NOMO-1 treated with DMSO at 0.1 percent for 48 hours (cell line): Measurements from ENCODE around the gene GTF2F1.
"Not testable (repeated sequence)": the region's sequence is repeated elsewhere in the genome, so short reads cannot be mapped to it uniquely, and the experiment has no call there.

ENCODE experiments used
- DNase-seq: peaks from one replicate; lab custom pipeline; 2025; ENCODE audit not compliant: unreplicated experiment; lab: John Stamatoyannopoulos, UW

The GTF2F1 gene

GRCh38 chr19:6392221-6393073 lies 517 bp downstream of the GTF2F1 start:
- no peak for DNase-seq

DNA sequence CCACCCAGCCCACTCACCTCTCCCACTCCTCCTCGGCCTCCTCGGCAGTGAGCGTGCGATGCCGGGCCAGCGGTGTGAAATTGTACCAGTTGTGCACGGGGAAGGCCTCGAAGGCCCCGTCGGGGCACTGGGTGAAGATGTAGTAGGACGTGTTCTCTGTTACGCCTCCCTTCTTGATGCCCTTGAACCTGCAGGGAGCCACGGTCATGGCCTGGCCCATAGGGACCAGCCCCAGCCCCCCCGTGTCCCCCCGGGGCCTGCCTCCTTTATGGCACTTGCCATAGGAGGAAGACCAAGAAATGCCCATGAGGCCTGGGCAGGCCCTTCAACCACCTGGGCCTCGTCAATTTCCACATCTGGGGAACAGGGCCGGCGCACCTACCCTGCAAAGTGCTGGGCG lies 5.6 kb downstream of the GTF2F1 start:
- DNase-seq = no peak

GRCh38 chr19:6384381-6384780 lies 8.6 kb downstream of the GTF2F1 start:
- no peak for DNase-seq

GRCh38 chr19:6383188-6383587 lies 9.8 kb downstream of the GTF2F1 start:
- no peak for DNase-seq

DNA sequence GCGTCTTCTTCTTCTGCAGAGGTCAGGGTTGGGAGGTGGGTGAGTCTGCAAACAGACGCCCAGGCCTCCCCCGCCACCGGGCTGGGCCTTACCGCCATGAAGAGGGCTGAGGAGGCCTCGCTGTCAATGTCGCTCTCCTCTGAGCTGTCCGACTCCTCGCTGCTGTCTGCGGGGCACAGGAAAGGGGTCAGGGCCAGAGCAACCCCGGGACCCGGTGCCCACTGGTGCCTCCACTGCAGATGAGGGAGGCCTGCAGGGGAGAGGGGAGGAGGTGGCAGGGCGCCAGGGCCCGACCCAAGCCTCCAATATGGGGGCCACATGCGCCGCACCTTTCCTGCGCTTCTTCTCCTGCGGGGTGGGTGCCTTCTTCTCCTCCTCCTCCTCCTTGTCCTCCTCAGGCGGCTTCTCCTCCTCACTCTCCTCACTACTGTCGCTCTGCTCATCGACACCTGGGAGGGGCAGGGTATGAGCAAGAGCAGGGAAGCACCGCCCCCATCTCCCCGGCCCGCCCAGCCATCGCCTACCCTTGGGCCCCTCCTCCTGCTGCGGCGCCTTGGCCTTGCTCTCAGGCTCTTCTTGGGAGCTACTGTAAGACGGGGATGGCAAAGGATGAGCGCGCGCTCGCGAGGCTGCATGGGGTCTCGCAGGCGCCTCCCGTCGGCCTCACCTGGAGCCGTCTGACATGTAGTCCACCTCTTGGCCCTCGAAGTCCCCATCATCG lies 11.8 kb downstream of the GTF2F1 start:
- DNase-seq = no peak

- no peak for DNase-seq
Observed at GRCh38 chr19:6379744-6380143, 13.2 kb downstream of the GTF2F1 start.

GRCh38 chr19:6378486-6378885 lies 14.5 kb downstream of the GTF2F1 start:
- no peak for DNase-seq

DNA sequence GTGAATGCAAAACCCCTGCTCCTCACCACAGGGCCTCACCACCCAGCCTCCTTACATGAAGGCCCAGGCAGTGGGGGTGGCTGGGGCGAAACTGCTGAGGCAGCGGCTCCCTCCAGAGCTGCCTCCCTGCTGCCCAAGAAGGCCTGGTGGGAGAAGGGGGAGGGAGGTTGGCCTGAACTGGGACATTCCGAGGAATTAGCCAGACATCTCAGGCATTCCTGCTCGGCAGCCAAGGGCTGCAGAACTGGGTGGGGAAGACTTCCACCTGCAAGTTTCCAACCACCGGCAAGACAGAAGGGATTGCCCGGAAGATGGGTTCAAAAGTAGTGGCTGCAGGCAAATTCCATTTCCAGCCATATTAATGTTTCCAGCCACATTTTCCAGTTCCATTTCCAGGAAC lies 14.9 kb downstream of the GTF2F1 start:
- DNase-seq = no peak

GRCh38 chr19:6376512-6377190 lies 16.3 kb downstream of the GTF2F1 start:
- no peak for DNase-seq

GRCh38 chr19:6375411-6376010 lies 17.5 kb downstream of the GTF2F1 start, which contains the start of gene PSPN:
Gene PSPN, minus strand, starts transcription at chr19:6375933. Its CDS starts 84 bp downstream, at chr19:6375849.
- DNase-seq = no peak

GRCh38 chr19:6374711-6375410 lies 18.1 kb downstream of the GTF2F1 start:
- no peak for DNase-seq

DNA sequence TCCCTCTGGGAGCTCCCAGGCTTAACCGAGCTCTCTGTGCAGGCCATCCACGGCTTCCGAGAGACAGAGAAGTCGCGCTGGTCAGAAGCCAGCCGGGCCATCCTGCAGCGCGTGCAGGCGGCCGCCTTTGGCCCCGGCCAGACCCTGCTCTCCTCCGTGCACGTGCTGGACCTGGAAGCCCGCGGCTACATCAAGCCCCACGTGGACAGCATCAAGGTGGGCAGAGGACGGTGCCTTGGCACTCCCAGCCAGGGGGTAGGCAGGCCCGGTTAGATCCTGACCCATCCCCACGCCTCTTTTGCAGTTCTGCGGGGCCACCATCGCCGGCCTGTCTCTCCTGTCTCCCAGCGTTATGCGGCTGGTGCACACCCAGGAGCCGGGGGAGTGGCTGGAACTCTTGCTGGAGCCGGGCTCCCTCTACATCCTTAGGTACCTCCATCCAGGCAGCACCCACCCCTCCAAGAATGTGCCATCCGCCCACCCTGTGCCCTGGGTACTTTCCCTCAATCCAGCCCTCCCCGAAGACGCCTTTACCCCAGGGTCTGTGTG lies 18.7 kb downstream of the GTF2F1 start:
- DNase-seq = no peak

GRCh38 chr19:6373813-6374108 lies 19.2 kb downstream of the GTF2F1 start:
- DNase-seq = no peak

- peak; percentile 96 for DNase-seq
Observed at GRCh38 chr19:6373096-6373812, 19.7 kb downstream of the GTF2F1 start.

DNA sequence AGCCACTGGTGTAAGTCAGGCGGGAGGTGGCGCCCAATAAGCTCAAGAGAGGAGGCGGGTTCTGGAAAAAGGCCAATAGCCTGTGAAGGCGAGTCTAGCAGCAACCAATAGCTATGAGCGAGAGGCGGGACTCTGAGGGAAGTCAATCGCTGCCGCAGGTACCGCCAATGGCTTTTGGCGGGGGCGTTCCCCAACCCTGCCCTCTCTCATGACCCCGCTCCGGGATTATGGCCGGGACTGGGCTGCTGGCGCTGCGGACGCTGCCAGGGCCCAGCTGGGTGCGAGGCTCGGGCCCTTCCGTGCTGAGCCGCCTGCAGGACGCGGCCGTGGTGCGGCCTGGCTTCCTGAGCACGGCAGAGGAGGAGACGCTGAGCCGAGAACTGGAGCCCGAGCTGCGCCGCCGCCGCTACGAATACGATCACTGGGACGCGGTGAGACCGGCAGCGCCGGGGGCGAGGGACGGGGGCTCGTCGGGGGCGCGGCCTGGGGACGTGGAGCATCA lies 20.3 kb downstream of the GTF2F1 start, which contains the start of gene ALKBH7:
Gene ALKBH7 (plus strand): TSS at position 201 of the 502 bp plus-strand sequence. CDS start 27 bp downstream, at position 228.
- DNase-seq = peak; percentile 100

DNA sequence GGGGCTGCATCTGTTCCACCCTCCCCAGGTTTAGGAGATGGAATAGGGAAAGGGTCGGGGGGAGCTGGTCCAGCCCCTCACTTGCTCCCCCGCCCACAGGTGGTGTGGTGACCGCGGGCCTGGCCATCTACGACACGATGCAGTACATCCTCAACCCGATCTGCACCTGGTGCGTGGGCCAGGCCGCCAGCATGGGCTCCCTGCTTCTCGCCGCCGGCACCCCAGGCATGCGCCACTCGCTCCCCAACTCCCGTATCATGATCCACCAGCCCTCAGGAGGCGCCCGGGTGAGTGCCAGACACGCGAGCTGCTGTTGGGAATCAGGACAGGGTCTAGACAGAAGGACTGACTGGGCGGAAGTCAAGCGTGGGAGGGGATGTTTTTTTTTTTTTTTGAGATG lies 28.6 kb downstream of the GTF2F1 start:
- no peak for DNase-seq

GRCh38 chr19:6362351-6362801 lies 30.6 kb downstream of the GTF2F1 start:
- DNase-seq = no peak

DNA sequence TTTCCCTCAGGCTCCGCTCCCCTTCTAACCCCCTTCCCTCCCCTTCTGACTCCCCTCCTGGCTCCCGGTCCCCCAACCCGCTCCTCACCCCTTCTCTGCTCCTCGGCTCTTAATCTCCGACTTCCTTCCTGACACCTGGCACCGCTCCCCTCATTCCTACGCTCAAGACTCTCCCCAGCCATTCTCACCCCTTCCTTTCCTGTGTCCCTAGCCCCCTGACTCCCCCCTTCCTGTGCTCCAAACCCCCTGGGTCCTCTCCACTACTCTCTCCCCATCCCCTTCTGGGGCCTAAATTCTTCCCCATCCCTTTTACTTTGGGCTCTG lies 31.0 kb downstream of the GTF2F1 start:
- DNase-seq = no peak

GRCh38 chr19:6360857-6361216 lies 32.1 kb downstream of the GTF2F1 start:
- DNase-seq = not testable (repeated sequence)

DNA sequence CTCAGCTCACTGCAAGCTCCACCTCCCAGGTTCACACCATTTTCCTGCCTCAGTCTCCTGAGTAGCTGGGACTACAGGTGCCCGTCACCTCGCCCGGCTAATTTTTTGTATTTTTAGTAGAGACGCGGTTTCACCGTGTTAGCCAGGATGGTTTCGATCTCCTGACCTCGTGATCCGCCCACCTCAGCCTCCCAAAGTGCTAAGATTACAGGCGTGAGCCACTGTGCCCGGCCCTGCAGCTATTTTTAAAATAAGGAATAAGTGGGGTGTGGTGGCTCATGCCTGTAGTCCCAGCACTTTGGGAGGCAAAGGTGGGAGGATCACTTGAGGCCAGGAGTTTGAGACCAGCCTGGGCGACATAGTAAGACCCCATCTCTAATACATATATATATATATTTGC lies 32.5 kb downstream of the GTF2F1 start:
- DNase-seq = not testable (repeated sequence)
